SH-SY5Y (cell line): ENCODE measurements around the gene TANC1.

ENCODE experiments used
- GATA2 ChIP-seq: IDR thresholded peaks from 2 replicates; pipeline ENCODE4 v1.6.1; 2011; ENCODE audit warnings: mild to moderate bottlenecking, low read depth, low read length
- GATA3 ChIP-seq: IDR thresholded peaks from 2 replicates; pipeline ENCODE4 v1.6.1; 2011; ENCODE audit warnings: low read depth, mild to moderate bottlenecking, low read length, moderate library complexity

TANC1 gene

GRCh38 chr2:159194241-159194640 lies 225.8 kb downstream of the TANC1 start:
- TF ChIP-seq GATA2 (no peak), GATA3 (no peak)

- TF ChIP-seq GATA2 (no peak), GATA3 (no peak)
Observed at GRCh38 chr2:159195697-159196096, 227.3 kb downstream of the TANC1 start.

- no peak for TF ChIP-seq GATA2
- no peak for TF ChIP-seq GATA3
Observed at GRCh38 chr2:159196393-159196925, 228.0 kb downstream of the TANC1 start.

- TF ChIP-seq GATA3 (no peak), GATA2 (no peak)
Observed at GRCh38 chr2:159199236-159199635, 230.8 kb downstream of the TANC1 start.

- TF ChIP-seq GATA2 = no peak
- no peak for TF ChIP-seq GATA3
Observed at GRCh38 chr2:159199761-159200465, 231.5 kb downstream of the TANC1 start.

GRCh38 chr2:159200498-159200897 lies 232.1 kb downstream of the TANC1 start:
- no peak for TF ChIP-seq GATA2
- no peak for TF ChIP-seq GATA3

- TF ChIP-seq GATA3 (no peak), GATA2 (no peak)
Observed at GRCh38 chr2:159201360-159202063, 233.1 kb downstream of the TANC1 start.

GRCh38 chr2:159202568-159203071 lies 234.2 kb downstream of the TANC1 start:
- no peak for TF ChIP-seq GATA2
- TF ChIP-seq GATA3 = no peak

GRCh38 chr2:159204381-159205144 lies 236.1 kb downstream of the TANC1 start:
- TF ChIP-seq GATA2 (no peak), GATA3 (no peak)

GRCh38 chr2:159206736-159207380 lies 238.4 kb downstream of the TANC1 start:
- TF ChIP-seq GATA2 = no peak
- no peak for TF ChIP-seq GATA3

GRCh38 chr2:159208438-159208837 lies 240.0 kb downstream of the TANC1 start:
- TF ChIP-seq GATA2 = no peak
- no peak for TF ChIP-seq GATA3

- no peak for TF ChIP-seq GATA2
- no peak for TF ChIP-seq GATA3
Observed at GRCh38 chr2:159209341-159210306, 241.2 kb downstream of the TANC1 start.
